Right hindlimb (tissue), 1 donor: ENCODE measurements around the gene SAE1.
A peak's percentile ranks its signal among the peaks of the same experiment; 100 is the strongest.

ENCODE experiments used
- DNase-seq: peaks from one replicate; pipeline ENCODE4 v3.0.0-alpha.2; 2018

SAE1 gene

DNA sequence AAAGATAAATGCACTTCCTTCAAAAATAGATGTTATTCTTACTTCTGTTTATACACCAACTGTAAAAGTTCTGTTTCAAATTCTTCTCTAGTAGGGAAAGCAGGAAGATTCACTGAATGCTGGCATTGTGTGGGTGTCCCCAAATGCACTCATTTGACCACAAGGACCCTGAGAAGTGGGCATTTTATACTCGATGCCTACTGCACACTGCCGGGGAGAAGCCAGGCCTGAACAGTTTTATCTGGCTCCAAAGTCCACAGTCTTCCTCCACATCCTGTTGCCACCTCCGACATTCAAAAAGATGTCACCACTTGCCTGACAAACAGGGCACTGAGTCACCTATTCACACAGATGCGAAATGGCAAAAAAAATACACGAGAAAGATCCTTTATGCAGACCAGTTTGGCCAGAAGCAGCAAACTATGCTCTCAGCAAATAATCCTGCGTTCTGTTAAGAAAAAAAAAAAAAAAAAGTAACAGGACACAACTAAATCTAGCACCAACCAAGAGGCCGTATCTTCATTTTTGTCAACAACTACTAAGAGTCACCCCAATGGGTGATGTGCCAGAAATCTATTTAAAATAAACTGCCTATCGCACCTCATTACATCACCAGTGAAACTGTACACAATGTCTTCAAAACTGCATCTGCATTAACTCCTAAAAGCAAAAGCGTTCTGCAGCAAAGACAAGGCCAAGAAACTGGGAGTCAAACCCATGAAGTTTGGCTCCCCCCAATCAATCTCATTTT, 23.3 kb upstream of the SAE1 start:
- DNase-seq, result no peak

DNA sequence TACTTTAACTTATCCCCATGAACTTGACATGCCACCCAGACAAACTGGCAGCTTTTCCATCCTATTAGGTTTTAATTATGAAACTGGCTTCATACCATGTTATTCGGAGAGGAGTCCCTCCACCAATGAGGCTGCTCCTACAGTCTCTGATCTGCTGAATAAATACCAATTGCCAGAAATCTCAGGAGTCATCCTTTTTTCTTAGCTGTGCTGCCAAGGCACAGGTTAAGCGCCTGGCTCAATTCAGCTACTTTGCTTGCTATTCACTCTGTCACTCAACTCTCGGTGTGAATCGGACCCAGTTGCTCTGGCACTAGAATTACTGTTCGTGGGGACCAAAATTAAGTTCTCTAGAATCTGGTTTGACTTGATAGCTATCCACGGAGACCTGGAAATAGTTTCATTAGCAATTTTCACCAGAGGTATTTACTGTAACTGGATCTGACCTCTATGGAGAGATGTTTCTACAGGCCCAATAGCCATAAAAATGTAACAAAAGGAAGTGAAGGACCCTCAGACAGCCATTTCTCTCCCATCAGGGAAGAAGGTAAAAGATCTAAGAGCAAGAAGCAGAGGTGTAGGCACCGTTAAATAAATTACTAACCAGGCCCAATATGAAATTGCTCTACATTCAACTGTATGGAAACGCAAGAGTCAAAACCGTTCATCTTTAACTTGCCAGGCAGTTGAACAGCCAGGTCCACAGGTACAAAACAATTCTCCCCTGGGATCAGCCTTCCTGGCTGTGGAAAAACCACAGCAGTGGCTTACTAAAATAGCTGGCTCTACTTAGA, 22.5 kb upstream of the SAE1 start:
- DNase-seq, result no peak

DNA sequence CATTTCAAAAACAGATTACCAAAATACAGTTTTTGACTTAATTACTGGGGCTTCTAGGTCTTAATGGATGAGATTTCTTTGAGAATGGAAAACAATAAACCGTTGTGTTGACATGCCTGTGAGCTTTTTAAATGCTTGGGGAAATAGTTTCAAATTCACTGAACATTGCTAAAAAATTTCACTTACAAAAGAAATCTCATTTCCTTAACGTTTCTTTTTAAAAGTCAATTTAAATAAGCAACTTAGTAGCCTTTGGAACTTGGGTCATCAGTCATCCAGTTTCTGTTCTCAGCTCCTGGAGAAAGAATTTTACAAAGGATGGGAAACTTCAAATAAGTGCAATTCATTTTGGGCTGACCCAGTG, 21.5 kb upstream of the SAE1 start:
- no peak for DNase-seq

DNA sequence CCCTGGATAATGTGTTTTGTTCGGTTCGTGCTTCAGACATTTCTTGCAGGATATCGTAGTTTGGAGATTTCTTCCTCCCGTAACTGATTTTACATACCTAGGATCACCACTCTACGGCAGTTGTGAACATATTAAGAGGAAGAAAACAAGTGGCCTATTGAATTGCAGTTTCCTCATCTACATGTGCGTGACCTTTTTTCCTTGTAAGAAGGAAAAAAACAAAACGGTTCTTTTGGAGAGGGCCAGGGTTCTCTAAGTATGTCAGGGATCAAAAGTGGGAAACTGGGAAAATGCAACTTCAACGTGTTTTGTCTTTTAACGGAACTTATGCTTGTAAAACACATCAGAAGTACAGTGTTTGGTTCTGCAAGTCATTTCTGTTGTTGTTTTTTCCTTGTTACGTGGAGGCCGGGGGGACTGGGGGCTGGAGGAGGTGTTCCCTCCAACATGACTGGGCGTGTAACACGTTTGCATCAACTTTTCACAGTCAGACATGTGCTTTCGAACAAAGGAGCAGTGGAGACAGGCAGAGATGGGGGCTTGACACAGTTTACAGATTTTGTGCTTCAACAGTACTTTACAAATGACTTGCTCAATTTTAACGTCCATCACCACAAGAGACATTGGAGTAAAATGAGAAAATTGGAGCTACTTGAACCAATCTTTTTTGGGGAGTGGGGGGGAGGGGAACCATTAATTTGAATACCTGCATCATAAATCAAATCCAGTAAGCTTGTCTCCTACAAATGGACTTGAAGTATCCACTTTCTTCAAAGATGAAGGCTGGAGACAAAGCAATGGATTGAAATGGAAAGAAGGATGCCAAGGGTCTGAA, 20.9 kb upstream of the SAE1 start:
- peak; percentile 64 for DNase-seq

DNA sequence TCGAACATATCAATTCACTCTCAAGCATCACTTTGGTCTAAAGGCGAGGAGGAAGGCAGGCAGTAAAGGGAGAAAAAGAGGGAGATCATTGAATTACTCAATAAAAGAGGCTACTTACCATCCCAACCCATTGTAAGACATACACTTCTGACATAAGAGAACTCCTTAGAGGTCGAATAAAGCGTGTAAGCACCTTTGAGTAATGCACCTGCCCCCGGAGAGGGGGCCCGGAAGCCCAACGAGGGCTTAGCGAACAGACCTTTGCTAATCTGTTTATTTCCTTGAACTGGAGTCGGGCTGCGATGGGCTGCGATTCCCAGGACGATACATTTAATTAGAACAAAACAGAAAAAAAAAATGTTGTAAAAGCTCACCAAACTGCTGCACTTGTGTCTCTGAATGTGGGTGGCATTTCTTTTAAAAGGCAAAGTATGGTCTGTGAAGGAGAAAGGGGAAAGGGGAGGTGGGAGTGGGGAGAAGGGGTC, 20.1 kb upstream of the SAE1 start:
- DNase-seq, result no peak

DNA sequence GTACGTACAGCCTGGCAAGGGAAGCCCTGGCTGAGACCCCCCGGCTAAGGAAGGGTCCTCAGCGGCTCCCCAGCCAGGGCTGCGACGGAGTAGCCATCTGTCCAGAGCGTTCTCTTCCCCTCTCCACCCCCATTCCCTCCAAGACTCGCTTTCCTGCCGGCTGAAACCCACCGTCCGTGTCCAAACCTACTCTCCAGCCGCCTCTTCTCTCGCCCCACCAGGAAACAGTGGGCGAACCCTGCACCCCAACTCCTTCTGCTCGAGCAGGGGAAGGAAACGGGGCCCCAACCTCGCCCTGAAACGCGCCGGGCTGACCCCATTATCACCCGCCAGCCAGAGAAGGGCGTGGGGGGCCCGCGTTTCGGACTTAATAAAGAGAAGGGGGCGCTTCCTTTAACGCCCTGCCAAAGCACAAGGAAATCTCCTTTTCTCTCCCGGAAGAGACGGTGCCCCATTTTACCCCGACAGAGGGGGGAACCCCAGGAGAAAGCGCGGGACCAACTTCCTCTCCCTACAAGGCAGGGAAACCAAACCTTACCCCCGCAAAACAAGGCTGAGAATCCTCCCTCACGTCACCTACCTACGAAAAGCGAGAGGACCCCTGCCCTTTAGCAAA, 19.5 kb upstream of the SAE1 start:
- peak; percentile 43 for DNase-seq

DNA sequence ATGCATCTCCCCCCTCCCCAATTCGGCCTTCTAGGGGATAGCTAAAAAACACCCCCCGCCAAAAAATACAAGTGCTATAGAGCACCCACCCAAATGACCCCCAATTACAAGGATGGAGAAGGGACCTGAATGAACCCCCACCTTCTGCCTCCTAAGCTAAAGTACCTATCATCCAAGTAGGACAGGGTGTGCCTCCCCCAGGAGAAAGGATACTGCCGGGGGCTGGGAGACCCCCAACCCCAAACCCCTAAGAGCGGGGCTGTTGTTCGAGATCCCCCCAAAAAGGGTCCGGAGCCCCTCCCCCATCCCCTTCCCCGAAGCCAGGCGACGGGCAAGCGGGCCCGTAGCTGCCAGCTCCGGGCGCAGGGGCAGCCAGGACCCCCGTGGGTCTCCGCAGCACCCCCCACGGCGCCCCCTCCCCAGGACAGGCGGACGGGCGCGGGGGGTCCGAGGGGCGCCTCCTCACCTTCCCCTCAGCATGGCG, 18.9 kb upstream of the SAE1 start:
- DNase-seq, result no peak

DNA sequence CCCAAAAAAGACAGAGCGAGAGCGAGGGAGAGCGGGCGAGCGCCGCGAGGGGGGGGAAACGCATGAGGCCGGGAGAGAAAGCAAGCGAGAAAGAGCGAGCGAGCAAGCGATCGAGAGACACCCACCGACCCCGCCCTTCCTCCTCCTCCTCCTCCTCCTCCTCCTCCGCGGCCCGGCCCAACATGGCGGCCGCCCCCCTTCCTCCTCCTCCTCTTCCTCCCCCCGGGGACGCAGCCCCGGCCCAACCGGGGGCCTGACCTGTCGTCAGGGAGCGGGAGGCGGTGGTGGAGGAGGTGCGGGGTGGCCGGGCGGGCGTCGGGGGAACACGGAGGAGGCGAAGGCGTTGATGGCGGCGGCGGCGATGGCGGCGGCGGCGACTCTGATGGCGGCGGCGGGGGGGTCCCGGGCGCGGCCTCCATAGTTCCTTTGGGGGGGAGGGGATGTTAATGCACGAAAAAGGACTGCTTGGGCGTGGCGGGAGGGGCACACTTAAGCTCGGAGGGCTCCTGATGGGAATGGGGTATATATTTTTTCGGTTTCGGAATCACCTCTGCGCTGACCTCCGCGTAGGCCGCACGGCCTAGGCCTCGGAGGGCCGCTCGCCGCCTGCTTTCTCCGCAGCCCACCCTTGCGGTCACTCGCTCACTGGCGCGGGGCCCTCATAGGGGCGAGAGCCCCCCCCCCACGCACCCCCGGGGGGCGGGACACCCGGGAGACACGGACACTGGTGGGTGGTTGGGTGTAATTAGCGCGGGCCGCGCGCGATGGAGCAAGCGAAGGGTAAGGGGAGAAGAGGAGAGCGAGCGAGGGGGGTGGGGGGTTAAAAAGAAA, 18.3 kb upstream of the SAE1 start:
- peak; percentile 93 for DNase-seq

DNA sequence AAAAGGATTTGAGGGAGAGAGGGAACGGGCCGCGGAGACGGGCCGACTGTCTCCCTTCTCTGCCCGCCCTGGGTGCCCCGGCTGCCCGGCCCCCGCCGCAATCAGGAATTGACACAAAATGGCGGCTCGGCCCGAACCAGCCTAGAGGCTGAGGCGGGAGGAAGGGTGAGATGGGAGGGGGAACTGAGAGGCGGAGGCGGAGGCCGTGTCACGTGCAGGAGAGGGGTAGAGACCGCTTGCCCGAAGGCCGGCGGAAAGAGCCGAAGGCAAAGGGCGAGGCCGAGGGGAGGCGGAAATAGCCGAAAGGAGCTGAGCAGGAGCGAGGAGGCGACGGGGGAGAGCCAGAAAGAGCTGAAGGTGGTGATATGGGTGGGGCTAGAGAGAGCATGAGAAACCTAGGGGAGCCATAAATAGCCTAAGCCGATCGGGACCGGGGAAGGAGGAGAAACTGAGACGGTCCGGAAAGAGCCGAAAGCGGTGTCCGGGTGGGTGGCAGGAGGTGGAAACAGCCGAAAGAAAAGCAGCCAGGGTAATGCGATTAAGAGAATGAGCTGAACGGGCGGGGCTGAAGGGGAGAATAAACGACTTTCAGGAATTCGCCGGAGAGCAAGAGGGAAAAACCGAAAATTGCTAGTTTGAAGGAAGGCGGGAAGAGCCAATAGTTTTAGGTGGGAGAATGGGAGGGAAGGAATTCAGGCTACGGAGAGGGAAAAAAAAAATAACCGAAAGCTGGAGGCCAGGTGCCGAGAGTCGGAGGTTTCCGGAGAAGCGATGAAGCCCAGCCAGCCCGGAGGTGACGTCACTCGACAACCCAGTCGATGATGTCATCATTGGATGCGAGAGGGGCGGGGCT, 17.4 kb upstream of the SAE1 start, which contains the start of gene ZC3H4:
Gene ZC3H4 (minus strand): TSS at position 780 of the 853 bp plus-strand sequence. CDS start 1,192 bp downstream, outside the sequence.
- DNase-seq, result peak; percentile 100

DNA sequence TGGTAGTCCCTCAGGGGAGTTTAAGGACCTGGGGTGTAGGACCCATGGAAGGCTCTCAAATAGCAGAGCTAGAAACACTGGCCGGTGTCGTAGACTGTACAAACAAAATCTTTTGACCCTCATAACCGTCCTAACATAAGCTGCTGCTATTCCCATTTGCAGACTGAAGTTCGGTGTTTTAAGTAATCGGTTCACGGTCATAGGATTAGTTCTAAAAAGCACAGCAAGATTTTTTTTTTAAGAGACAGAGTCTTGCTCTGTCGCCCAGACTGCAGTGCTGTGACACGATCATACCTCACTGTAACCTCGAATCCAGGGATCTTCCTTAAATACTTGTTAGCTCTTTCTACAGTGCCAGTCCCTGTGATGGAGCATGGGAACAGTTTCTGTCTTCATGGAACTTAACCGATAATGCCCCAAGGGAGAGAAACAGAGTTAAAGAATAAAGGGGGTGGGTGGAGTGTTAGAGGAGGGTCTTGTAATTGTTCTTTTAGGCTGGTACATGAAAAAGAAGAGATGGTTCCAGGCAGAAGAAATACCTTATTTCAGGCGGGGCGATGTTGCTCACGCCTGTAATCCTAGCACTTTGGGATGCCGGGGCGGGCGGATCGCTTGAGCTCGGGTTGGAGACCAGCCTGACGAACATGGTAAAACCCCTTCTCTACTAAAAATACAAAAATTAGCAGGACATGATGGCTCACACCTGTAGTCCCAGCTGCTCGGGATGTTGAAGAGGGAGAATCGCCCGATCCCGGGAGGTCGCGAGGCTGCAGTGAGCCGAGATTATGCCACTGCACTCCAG, 16.6 kb upstream of the SAE1 start:
- no peak for DNase-seq

DNA sequence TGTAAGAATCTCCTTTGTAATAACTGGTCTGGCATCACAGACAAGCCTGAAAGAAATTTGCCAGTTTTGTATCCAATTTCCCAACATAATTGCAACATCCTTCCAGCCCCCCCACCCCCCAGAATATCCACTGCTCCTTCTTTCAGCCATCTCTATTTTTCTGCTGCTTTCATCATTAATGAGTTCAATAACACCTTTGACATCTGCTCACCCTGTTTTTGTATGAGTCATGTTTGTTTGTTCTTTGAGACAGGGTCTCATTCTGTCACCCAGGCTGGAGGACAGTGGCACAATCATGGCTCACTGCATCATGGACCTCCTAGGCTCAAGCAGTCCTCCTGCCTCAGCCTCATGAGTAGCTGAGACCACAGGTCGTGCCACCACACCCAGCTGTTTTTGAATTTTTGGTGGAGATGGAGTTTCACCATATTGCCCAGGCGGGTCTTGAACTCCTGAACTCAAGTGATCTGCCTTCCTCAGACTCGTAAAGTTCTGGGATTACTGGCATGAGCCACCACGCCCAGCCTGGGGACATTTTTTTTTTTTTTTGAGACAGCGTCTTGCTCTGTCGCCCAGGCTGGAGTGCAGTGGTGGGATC, 10.1 kb upstream of the SAE1 start:
- no peak for DNase-seq

DNA sequence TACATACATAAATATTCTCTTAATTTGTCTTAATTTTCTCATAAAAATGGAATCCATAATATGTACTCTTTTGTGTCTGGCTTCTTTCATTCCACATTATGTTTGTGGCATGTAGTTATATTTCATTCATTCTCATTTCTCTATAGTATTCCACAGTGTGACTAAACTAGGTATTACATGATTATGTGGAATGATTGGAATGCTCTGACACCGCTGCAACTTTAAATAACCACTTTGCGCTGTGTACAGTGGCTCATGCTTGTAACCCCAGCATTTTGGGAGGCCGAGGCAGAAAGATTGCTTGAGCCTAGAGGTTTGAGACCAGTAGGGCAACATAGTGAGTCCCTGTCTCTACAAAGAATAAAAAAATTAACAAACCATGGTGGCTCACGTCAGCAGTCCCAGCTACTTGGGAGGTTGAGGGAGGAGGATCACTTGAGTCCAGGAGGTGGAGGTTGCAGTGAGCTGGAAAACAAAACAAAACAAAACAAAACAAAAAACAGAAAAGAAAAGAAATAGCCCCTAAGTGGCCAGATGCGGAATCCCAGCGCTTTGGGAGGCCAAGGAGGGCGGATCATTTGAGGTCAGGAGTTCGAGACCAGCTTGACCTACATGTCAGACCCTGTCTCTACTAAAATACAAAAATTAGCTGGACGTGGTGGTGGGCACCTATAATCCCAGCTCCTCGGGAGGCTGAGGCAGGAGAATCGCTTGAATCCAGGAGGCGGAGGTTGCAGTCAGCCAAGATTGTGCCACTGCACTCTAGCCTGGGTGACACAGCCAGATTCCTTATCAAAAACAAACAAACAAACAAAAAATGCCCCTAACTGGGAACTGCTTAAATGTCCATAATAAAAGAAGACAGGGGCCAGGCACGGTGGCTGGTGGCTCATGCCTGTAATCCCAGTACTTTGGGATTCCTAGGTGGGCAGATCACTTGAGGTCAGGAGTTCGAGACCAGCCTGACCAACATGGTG, 8.0 kb upstream of the SAE1 start:
- DNase-seq, result no peak

DNA sequence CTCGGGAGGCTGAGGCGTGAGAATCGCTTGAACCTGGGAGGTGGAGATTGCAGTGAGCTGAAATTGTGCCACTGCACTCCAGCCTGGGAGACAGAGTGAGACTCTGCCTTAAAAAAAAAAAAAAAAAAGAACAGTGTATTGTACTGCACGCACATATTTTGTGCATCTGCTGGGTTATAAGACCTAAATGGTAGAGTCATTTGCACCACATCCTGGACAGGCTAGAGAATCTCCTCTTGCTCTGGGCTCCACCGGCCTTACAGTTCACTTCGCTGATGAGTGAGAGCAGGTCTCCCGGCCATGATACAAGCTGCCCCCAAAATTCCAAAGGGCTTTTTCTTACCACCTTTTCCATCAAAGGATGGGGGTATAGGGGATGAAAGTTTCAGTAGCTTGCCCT, 7.2 kb upstream of the SAE1 start:
- no peak for DNase-seq

DNA sequence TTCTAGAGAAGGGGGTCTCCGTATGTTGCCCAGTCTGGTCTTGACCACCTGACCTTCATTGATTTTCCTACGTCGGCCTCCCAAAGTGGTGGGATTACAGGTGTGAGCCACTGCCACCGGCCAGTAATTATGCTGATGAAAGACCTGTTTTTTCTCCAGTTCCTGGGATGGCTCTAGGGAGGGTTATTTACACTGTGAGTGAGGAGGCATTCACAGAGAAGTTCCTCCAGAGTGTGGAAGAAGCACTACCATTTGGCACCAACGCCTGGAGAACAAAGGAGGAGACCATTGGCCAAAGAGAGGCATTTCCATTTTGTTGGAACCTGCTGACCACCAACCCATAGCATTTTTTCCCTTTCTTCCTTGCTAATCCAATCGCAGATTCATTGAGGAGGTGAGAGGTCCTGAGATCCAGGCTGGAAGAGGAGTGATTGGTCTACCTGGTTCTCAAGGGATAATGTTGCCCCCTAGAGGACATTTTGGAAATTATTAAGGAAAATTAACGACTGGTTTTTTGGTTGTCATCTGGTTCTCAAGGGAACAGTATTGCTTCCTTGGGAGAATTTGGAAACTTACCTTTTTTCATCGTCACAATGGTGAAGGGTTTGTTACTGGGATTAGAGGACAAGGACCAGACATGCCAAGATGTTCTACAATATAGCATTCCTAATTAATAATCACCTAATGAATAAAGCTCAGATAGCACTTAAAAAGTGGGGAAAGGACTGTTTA, 5.5 kb upstream of the SAE1 start:
- DNase-seq, result no peak

DNA sequence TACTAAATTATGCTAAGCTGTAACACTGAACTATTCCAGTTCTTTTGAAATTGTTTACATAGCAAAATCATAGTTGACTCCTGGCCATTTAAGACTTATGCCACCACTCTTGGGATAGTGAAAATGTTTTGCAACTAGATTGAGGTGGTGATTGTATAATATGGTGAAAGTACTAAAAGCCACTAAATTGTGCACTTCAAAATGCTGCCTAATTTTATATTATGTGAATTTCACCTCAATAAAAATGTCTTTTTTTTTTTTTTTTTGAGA, 5.0 kb upstream of the SAE1 start:
- no peak for DNase-seq

DNA sequence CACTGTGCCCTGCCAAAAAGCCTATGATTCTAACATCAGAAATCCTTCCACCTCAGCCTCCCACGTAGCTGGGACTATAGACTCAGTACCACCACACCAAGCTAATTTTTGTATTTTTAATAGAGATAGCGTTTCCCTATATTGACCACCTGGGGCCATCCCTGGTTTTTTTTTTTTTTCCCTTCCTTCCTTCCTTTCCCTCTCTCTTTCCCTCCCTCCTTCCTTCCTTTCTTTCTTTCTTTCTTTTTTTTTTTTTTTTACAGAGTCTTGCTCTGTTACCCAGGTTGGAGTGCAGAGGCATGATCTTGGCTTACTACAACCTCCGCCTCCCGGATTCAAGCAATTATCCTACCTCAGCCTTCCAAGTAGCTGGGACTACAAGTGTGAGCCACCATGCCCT, 1.1 kb upstream of the SAE1 start:
- no peak for DNase-seq

DNA sequence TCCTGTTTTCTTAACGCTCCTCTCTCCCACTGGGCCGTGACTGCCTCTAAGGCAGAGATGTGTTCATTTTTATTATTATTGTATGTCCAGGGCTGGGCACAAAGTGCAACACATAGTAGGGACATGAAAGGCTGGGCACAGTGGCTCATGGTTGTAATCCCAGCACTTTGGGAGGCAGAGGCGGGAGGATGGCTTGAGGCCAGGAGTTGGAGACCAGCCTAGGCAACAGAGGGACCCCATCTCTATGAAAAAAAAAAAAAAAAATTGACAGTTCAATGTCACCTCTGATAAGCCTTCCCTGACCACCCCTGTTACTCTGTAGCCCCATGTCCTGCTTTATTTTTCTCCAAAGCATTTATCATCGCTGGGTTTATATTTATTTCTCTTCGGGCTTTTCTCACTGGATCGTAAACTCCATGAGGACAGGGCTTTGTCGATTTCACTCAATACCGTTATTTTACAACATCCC, 481 bp upstream of the SAE1 start:
- no peak for DNase-seq
